IMR-90 (cell line): ENCODE data around the gene GLIS1. TPM values are rescaled to one million over a fixed set of nuclear protein-coding genes. Genes with fewer than 3 reads are reported as not detected.

Experiments used
- ATAC-seq: fragments of 200-7000 bp; cut with Tn5 transposase; 2 replicates; pipeline ENCODE4 v1.9.1; 2020; ENCODE audit warnings: low read depth, mild to moderate bottlenecking, moderate library complexity
- BruUV-seq: library from RNA; stranded (reverse); fragments of 400-500 nt; replicated peaks from 2 replicates; lab custom pipeline; 2021; lab: Mats Ljungman, UMichigan
- CTCF ChIA-PET: fragments of 300-600 bp; formaldehyde crosslinking; extraction: SDS; loops from one replicate; lab custom pipeline; 2021; ENCODE audit warnings: antibody characterized with exemption; lab: Yijun Ruan, JAX
- POLR2A ChIA-PET: fragments of 300-600 bp; sonication (Branson Sonifier 250); formaldehyde crosslinking; loops from one replicate; lab custom pipeline; 2022; ENCODE audit warnings: antibody characterized with exemption; ENCODE audit not compliant: unreplicated experiment; lab: Charles Lee
- DNase-seq: peaks from one replicate; pipeline ENCODE4 v3.0.0; 2013
- H2AFZ ChIP-seq: replicated peaks from 2 replicates; pipeline ENCODE3; 2013; ENCODE audit warnings: low read length, mild to moderate bottlenecking; ENCODE audit not compliant: poor library complexity
- H2AK5ac ChIP-seq: 2 replicates; pipeline ENCODE4 v1.6.1; 2013; ENCODE audit warnings: low read depth, low read length, inconsistent platforms
- H2AK9ac ChIP-seq: replicated peaks from 2 replicates; pipeline ENCODE3; 2013; ENCODE audit warnings: mild to moderate bottlenecking, low read depth, low read length, moderate library complexity; ENCODE audit not compliant: poor library complexity
- H2BK120ac ChIP-seq: 2 replicates; pipeline ENCODE4 v1.6.1; 2013; ENCODE audit warnings: low read depth, low read length, inconsistent platforms
- H2BK15ac ChIP-seq: 3 replicates; pipeline ENCODE4 v1.6.1; 2013; ENCODE audit warnings: low read depth, low read length, inconsistent platforms
- H2BK20ac ChIP-seq: 2 replicates; pipeline ENCODE4 v1.6.1; 2013; ENCODE audit warnings: low read depth, mild to moderate bottlenecking, inconsistent platforms, low read length, moderate library complexity
- H2BK5ac ChIP-seq: 2 replicates; pipeline ENCODE4 v1.6.1; 2013; ENCODE audit warnings: mild to moderate bottlenecking, low read depth, low read length, inconsistent platforms; ENCODE audit not compliant: poor library complexity, severe bottlenecking
- H3K14ac ChIP-seq: replicated peaks from 2 replicates; pipeline ENCODE4 v1.6.1; 2013; ENCODE audit warnings: low read depth, low read length, inconsistent platforms
- H3K18ac ChIP-seq: 2 replicates; pipeline ENCODE4 v1.6.1; 2013; ENCODE audit warnings: low read depth, low read length, control low read depth
- H3K23ac ChIP-seq: 2 replicates; pipeline ENCODE4 v1.6.1; 2013; ENCODE audit warnings: low read depth, low read length, inconsistent platforms
- H3K27ac ChIP-seq: 2 replicates; pipeline ENCODE4 v1.5.1; 2013; ENCODE audit warnings: mild to moderate bottlenecking, control low read depth, low read length; ENCODE audit not compliant: insufficient read depth
- H3K27me3 ChIP-seq: 2 replicates; pipeline ENCODE4 v1.6.1; 2013; ENCODE audit warnings: low read length; ENCODE audit not compliant: control insufficient read depth, insufficient read depth
- H3K36me3 ChIP-seq: 2 replicates; pipeline ENCODE4 v1.6.1; 2013; ENCODE audit warnings: low read length, mixed read lengths; ENCODE audit not compliant: control insufficient read depth, insufficient read depth
- H3K4ac ChIP-seq: 2 replicates; pipeline ENCODE4 v1.6.1; 2013; ENCODE audit warnings: low read depth, low read length, inconsistent platforms
- H3K4me1 ChIP-seq: 2 replicates; pipeline ENCODE4 v1.6.1; 2013; ENCODE audit warnings: low read length, mixed read lengths; ENCODE audit not compliant: control insufficient read depth, insufficient read depth
- H3K4me2 ChIP-seq: 2 replicates; pipeline ENCODE4 v1.6.1; 2013; ENCODE audit warnings: low read depth, mild to moderate bottlenecking, control low read depth, low read length, moderate library complexity
- H3K4me3 ChIP-seq: 2 replicates; pipeline ENCODE4 v1.5.1; 2013; ENCODE audit warnings: low read depth, mild to moderate bottlenecking, control low read depth, low read length, moderate library complexity; ENCODE audit not compliant: insufficient read depth
- H3K56ac ChIP-seq: 2 replicates; pipeline ENCODE4 v1.6.1; 2013; ENCODE audit warnings: low read length, inconsistent platforms; ENCODE audit not compliant: insufficient read depth; ENCODE audit errors: extremely low read depth
- H3K79me1 ChIP-seq, 2 experiments: 2 replicates each; pipeline ENCODE4 v1.6.1; 2013; ENCODE audit warnings: low read length in 2 of 2, inconsistent platforms in 1 of 2, low read depth in 1 of 2
- H3K9ac ChIP-seq: 2 replicates; pipeline ENCODE4 v1.6.1; 2013; ENCODE audit warnings: low read depth, low read length, control low read depth
- H3K9me1 ChIP-seq: 2 replicates; pipeline ENCODE4 v1.6.1; 2013; ENCODE audit warnings: low read length, inconsistent platforms; ENCODE audit not compliant: insufficient read depth
- H3K9me3 ChIP-seq: 2 replicates; pipeline ENCODE4 v1.6.1; 2013; ENCODE audit warnings: low read length; ENCODE audit not compliant: control insufficient read depth, insufficient read depth
- H4K20me1 ChIP-seq: 2 replicates; pipeline ENCODE4 v1.6.1; 2013; ENCODE audit warnings: low read length, inconsistent platforms; ENCODE audit not compliant: insufficient read depth
- H4K5ac ChIP-seq: 2 replicates; pipeline ENCODE4 v1.6.1; 2013; ENCODE audit warnings: mild to moderate bottlenecking, low read depth, low read length, control low read depth
- H4K8ac ChIP-seq, 2 experiments: 2 replicates each; pipeline ENCODE4 v1.6.1; 2013; ENCODE audit warnings: low read depth in 2 of 2, low read length in 2 of 2, control low read depth in 1 of 2, inconsistent platforms in 1 of 2
- H4K91ac ChIP-seq: 2 replicates; pipeline ENCODE4 v1.6.1; 2013; ENCODE audit warnings: low read depth, low read length, inconsistent platforms; ENCODE audit not compliant: insufficient read depth
- BHLHE40 ChIP-seq: fragments of 150-350 bp; IDR thresholded peaks from 2 replicates; pipeline ENCODE4 v1.6.1; 2016; ENCODE audit warnings: mild to moderate bottlenecking, low read depth, low read length
- CEBPB ChIP-seq: IDR thresholded peaks from 2 replicates; pipeline ENCODE4 v1.6.1; 2012; ENCODE audit warnings: low read depth, low read length, improper control_type of control experiment
- CHD1 ChIP-seq: IDR thresholded peaks from 2 replicates; pipeline ENCODE4 v1.6.1; 2012; ENCODE audit warnings: low read depth, low read length, improper control_type of control experiment
- FOS ChIP-seq: fragments of 150-350 bp; IDR thresholded peaks from 2 replicates; pipeline ENCODE4 v1.6.1; 2016; ENCODE audit warnings: low read depth, low read length
- MAFK ChIP-seq: IDR thresholded peaks from 2 replicates; pipeline ENCODE4 v1.6.1; 2012; ENCODE audit warnings: low read depth, low read length, improper control_type of control experiment
- MAZ ChIP-seq: IDR thresholded peaks from 2 replicates; pipeline ENCODE4 v1.6.1; 2012; ENCODE audit warnings: low read depth, mild to moderate bottlenecking, low read length, improper control_type of control experiment, moderate library complexity, borderline replicate concordance
- MXI1 ChIP-seq: IDR thresholded peaks from 2 replicates; pipeline ENCODE4 v1.6.1; 2012; ENCODE audit warnings: low read depth, mild to moderate bottlenecking, low read length, moderate library complexity, borderline replicate concordance
- NFE2L2 ChIP-seq: fragments of 150-350 bp; IDR thresholded peaks from 2 replicates; pipeline ENCODE4 v1.6.1; 2016; ENCODE audit warnings: low read depth, mild to moderate bottlenecking, low read length
- POLR2A ChIP-seq: IDR thresholded peaks from 2 replicates; pipeline ENCODE4 v1.6.1; 2012; ENCODE audit warnings: mild to moderate bottlenecking, low read depth, low read length
- RAD21 ChIP-seq: IDR thresholded peaks from 2 replicates; pipeline ENCODE4 v1.6.1; 2012; ENCODE audit warnings: low read length, improper control_type of control experiment
- RCOR1 ChIP-seq: IDR thresholded peaks from 2 replicates; pipeline ENCODE4 v1.6.1; 2012; ENCODE audit warnings: mild to moderate bottlenecking, low read length, improper control_type of control experiment; ENCODE audit not compliant: insufficient replicate concordance
- RFX5 ChIP-seq: IDR thresholded peaks from 2 replicates; pipeline ENCODE4 v1.8.0; 2012; ENCODE audit warnings: low read depth, mild to moderate bottlenecking, low read length, moderate library complexity
- SMC3 ChIP-seq: fragments of 150-350 bp; IDR thresholded peaks from 2 replicates; pipeline ENCODE4 v1.6.1; 2016; ENCODE audit warnings: low read depth, mild to moderate bottlenecking, antibody characterized with exemption, low read length, moderate library complexity
- WGBS, 2 experiments: methylation state at CpG; one replicate each; pipeline versions ENCODE4 v1.1.5 to v1.1.7; 2013; ENCODE audit warnings: missing lambda C conversion rate in 2 of 2; ENCODE audit not compliant: insufficient read length in 1 of 2; ENCODE audit errors: extremely low coverage in 2 of 2; 5-methylcytosine and 5-hydroxymethylcytosine counted together
- dilution Hi-C: fragments of 300-500 bp; cut with HindIII; formaldehyde crosslinking; loops from one replicate; pipeline ENCODE4 v1.14.3; 2018; ENCODE audit warnings: low sequenced_read_pairs; ENCODE audit not compliant: unreplicated experiment
- in situ Hi-C: fragments of 300-500 bp; cut with MboI; formaldehyde crosslinking; loops from 3 replicates; pipeline ENCODE4 v1.14.3; 2019; ENCODE audit warnings: low sequenced_read_pairs, inconsistent platforms, mixed read lengths
- intact Hi-C: fragments of 100-400 bp; cut with micrococcal nuclease; formaldehyde crosslinking; loops from 2 replicates; pipeline ENCODE4 v1.10.0; 2022
- polyA plus RNA-seq, 3 experiments: library from polyadenylated mRNA; depleted of rRNA; stranded (reverse); fragments of >200 nt; gene quantifications; 2 replicates each; pipeline ENCODE4 v1.2.3, GENCODE V29; 2012; ENCODE audit warnings: low replicate concordance in 1 of 3
- total RNA-seq: library from RNA; depleted of rRNA; stranded (reverse); fragments of >200 nt; gene quantifications from 2 replicates; pipeline ENCODE4 v1.2.3, GENCODE V29; 2012
- TF ChIP-seq, protein P1 (sequence below): fragments of 150-350 bp; IDR thresholded peaks from 2 replicates; pipeline ENCODE4 v1.6.1; 2016; ENCODE audit warnings: low read depth, mild to moderate bottlenecking, low read length, moderate library complexity, borderline replicate concordance
- TF ChIP-seq, protein P2 (sequence below): fragments of 150-350 bp; IDR thresholded peaks from 2 replicates; pipeline ENCODE4 v1.6.1; 2017; ENCODE audit warnings: mild to moderate bottlenecking, antibody characterized with exemption, low read length, low read depth
- TF ChIP-seq, protein P3 (sequence below): conservative IDR thresholded peaks from 2 replicates; pipeline ENCODE4 v1.5.1; 2012; ENCODE audit warnings: mild to moderate bottlenecking, low read depth, low read length, improper control_type of control experiment

Gene GLIS1
- total and polyA plus RNA-seq, 2 of the 4 experiments (the other 2 are of a cell fraction): 0.18 to 2.3 TPM

DNA sequence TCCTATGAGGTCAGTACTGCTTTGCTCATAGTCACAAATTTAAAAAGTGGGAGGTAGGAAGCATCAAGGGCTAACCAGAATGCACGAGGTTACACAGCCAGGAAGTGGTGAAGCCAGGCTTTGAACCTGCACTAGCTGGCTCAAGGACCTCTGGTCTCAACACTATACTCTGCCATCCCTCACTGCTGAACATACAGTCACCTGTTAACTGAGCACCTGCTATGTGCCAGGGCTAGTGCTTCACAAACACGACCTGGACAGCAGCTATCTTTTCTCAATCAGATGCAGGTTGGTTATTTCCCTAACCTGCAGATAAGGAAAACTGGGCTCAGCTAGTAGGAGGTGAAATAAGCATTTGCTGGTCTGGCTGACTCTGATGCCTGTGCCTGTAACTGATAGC, 73.0 kb downstream of the GLIS1 start:
- Histone ChIP-seq H3K4ac (no peak overlapping the region), H2AFZ (no peak overlapping the region), H3K27ac (no peak overlapping the region), H3K18ac (no peak overlapping the region), H4K8ac (no peak overlapping the region), H2BK15ac (no peak overlapping the region), H3K23ac (no peak overlapping the region), H3K4me2 (no peak overlapping the region), H3K9me1 (peaks cover 5% of the 10 kb centered on the region; the same call in 1 of the 2 replicates), H3K4me1 (peaks cover 2% of the 10 kb centered on the region), H3K36me3 (no peaks in the 10 kb centered on the region), H3K27me3 (peaks cover 3% of the 10 kb centered on the region; the same call in 1 of the 2 replicates), H4K20me1 (peaks cover 16% of the 10 kb centered on the region), H3K79me1 (peaks cover 4 to 5% of the 10 kb centered on the region in 2 experiments; a peak in 2 of 4 replicates), H2AK9ac (no peak overlapping the region), H2AK5ac (no peak overlapping the region), H3K56ac (no peak overlapping the region), H4K91ac (no peak overlapping the region), H3K4me3 (no peak overlapping the region), H2BK5ac (no peak overlapping the region), H3K9me3 (no peaks in the 10 kb centered on the region), H3K14ac (no peak overlapping the region), H2BK20ac (no peak overlapping the region), H3K9ac (no peak overlapping the region), H4K5ac (no peak overlapping the region), H2BK120ac (no peak overlapping the region)
- no peak for DNase-seq
- dilution Hi-C loops (no loop called here), intact Hi-C loops (no loop called here), in situ Hi-C loops (no loop called here)
- no peak for ATAC-seq
- TF ChIP-seq NFE2L2 (no peak), SMC3 (no peak), RFX5 (no peak), POLR2A (no peak), CHD1 (no peak), RCOR1 (no peak), MAZ (no peak), MXI1 (no peak), RAD21 (no peak), CEBPB (no peak), FOS (no peak), BHLHE40 (no peak), MAFK (no peak)
- TF ChIP-seq, protein P1, sequence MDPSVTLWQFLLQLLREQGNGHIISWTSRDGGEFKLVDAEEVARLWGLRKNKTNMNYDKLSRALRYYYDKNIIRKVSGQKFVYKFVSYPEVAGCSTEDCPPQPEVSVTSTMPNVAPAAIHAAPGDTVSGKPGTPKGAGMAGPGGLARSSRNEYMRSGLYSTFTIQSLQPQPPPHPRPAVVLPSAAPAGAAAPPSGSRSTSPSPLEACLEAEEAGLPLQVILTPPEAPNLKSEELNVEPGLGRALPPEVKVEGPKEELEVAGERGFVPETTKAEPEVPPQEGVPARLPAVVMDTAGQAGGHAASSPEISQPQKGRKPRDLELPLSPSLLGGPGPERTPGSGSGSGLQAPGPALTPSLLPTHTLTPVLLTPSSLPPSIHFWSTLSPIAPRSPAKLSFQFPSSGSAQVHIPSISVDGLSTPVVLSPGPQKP: no peak
- TF ChIP-seq, protein P2, sequence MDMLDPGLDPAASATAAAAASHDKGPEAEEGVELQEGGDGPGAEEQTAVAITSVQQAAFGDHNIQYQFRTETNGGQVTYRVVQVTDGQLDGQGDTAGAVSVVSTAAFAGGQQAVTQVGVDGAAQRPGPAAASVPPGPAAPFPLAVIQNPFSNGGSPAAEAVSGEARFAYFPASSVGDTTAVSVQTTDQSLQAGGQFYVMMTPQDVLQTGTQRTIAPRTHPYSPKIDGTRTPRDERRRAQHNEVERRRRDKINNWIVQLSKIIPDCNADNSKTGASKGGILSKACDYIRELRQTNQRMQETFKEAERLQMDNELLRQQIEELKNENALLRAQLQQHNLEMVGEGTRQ: no peak
- TF ChIP-seq, protein P3, sequence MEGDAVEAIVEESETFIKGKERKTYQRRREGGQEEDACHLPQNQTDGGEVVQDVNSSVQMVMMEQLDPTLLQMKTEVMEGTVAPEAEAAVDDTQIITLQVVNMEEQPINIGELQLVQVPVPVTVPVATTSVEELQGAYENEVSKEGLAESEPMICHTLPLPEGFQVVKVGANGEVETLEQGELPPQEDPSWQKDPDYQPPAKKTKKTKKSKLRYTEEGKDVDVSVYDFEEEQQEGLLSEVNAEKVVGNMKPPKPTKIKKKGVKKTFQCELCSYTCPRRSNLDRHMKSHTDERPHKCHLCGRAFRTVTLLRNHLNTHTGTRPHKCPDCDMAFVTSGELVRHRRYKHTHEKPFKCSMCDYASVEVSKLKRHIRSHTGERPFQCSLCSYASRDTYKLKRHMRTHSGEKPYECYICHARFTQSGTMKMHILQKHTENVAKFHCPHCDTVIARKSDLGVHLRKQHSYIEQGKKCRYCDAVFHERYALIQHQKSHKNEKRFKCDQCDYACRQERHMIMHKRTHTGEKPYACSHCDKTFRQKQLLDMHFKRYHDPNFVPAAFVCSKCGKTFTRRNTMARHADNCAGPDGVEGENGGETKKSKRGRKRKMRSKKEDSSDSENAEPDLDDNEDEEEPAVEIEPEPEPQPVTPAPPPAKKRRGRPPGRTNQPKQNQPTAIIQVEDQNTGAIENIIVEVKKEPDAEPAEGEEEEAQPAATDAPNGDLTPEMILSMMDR: no peak
- BruUV-seq: no TSS peak
- no CpG with 5 or more reads among the region's 2 CpGs for WGBS, 2 experiments
- POLR2A ChIA-PET: no interaction called here
- CTCF ChIA-PET: no interaction called here
